A172 (cell line): Measurements from ENCODE around the gene UBASH3A. TPM values are rescaled to one million over a fixed set of nuclear protein-coding genes. Genes with fewer than 3 reads are reported as not detected.

Experiments used
- DNase-seq: peaks from one replicate; pipeline ENCODE4 v3.0.0-alpha.2; 2015; ENCODE audit warnings: low spot score
- total RNA-seq: library from RNA; depleted of rRNA; stranded (reverse); fragments of >200 nt; shearing (Covaris generic); gene quantifications from 2 replicates; pipeline ENCODE4 v1.2.3, GENCODE V29; 2014

UBASH3A gene
- total RNA-seq, 1 experiment from 2014 or later, result not detected

DNA sequence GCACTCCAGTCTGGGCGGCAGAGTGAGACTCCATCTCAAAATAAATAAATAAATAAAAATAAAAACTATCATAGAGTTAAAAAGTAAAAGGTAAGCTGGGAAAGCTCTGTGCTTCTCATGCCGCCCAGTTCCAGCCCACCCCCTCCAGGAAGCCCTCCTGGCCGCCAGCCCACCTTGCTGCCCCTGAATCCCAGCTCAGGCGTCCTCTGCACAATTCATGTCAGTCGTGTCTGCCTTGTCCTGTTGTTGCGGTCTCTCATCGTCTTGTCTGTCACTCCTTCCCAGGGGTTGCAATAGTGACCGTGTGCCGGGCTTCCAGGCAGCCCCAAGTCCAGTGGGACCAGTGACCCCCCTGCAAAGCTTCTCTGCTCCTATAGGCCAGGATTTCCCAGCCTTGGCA, 48.2 kb downstream of the UBASH3A start:
- no peak for DNase-seq

DNA sequence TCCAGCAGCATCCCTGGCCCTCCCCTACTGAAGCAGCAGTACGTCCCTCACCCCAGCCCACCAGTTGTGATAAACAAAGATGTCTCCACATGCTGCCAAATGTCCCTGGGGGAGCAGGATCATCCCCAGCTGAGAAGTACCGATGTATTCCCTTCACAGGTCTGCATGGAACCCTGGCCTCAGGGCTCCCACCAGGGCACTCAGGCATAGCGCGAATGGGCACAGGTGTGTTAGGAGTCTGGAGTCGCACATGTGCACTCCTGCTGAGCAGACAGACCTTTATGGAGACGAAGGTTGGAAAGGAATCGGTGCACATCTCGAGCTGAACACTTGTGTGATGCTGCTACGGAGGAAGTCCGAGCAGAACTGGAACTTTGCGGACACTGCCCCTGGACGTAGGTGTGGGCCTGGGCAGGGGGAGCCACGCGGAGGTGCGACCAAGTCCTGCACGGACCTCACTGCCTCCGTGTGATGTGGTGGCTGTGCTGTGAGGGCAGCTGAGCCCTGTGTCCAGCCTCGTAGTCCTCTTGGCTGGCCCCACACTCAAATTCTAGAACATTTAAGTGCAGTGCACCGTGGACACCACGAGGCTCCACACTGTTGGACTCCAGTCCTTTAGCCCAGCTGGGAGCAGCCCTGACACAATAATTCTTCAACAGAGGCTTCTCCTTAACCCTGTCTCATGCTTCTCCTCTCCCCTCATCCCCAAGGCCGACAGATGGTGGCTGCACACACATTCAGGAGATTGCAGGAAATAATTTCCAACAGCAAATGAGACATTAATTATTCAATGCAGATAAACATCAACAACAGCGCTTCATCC, 48.9 kb downstream of the UBASH3A start:
- DNase-seq, result no peak

- no peak for DNase-seq
Measured at GRCh38 chr21:42453224-42453985, 49.7 kb downstream of the UBASH3A start.

GRCh38 chr21:42453986-42454570, 50.4 kb downstream of the UBASH3A start:
- DNase-seq, result no peak

DNA sequence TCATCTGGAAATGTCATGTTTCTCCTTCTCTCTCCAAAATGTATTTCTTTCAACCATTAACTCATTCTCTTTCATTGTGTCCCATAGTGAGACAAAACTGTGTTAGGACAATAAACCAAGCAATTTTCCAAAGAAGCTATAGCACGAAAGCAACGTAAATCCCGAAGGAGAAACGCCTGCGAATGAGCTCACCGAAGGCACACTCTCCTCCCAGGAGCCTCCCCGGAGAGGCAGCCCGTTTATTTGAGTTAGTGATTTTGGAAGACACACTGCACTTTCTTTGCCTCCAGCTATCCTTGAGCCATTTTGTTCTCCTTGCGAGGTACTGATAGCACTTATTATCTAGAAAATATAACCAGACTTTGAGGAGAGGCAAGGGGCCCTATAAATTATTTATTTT, 51.1 kb downstream of the UBASH3A start:
- no peak for DNase-seq

DNA sequence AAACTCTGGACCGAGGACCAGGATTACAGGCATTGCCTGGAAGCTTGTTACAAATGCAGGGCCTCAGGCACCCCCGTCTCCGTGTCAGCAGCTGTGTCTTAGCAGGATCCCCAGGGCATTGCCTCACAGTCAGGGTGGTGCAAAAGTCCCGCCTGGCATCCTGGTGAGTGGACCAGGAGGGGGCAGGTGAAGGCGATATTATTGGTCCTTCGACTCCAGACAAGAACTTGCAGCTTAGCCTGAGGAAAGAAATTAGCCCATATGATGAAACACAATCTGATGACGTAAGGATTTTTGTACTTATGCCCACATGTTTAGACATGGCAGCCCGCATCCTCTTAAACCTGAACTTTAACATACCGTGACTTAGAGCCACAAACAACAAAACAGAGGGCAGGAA, 51.5 kb downstream of the UBASH3A start:
- DNase-seq, result no peak

DNA sequence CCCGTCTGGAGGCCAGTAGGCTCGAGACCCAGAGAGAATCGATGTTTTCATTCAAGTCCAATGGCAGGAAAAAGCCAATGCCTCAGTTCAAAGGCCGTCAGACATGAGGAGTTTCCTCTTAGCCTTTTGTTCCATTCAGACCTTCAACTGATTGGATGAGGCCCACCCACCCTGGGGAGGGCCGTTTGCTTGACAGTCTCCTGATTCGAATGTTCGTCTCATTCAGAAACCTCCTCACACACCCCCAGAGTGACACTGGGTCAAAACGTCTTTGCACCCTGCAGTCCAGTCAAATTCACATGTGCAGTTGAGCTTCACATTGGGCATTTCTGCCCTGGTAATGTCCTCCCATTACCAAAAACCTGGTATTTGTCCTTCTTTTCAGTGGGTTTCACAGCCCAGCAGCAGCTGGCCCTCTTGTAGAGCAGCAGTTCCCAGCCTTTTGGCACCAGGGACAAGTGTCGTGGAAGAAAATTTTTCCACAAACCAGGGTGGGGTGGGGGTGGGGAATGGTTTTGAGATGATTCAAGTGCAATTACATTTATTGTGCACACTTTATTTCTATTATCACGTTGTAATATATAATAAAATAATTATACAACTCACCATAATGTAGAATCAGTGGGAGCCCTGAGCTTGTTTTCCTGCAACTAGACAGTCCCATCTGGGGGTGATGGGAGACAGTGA, 52.2 kb downstream of the UBASH3A start:
- no peak for DNase-seq

GRCh38 chr21:42456457-42456856, 52.8 kb downstream of the UBASH3A start:
- peak; percentile 66 for DNase-seq

DNA sequence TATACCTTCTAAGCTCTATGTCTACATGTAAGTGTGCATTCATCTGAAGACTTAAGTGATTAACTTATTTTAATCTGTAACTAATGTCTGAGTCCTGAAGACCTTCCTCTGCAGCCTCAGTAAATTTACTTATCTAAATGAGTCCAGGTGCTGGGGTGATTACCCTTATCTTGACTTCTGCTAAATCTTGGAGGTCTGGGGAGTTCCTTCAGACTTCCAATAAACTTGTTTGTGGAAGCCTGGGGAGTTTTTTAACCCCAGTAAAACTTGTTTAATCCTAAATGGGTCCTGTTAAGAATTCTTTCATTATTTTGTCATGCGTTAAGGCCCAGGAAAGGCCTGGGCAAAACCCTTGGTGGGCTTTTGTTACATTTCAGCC, 55.4 kb downstream of the UBASH3A start:
- DNase-seq, result no peak

DNA sequence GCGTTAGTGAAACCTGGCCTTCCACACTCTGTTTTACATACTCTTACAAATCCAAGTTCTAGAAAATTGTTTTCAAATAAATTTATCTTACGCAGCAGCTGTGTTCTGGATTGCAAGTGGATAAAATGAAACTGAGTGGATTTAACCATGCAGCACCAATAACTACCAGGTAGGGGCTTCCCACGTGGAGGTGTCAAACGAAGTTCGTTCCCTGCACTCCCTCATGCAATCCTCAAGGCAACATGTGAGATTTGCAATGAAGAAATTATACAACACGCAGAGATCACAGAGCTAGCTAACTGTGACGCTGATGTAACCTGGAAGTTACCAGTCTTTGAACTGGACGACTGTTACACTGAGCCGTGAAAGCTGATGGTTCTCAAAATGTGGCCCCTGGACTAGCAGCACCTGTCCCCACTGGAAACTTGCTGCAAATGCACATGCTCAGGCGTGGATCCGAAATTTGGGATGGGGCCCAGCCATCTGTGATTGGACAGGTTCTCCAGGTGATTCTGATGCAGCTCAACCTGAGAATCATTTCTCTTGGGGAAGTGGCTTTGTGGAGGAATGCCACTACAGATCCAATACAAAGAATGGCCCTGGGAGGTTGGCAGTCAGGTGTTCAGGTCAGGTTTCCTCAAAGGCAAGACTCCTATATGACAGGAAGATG, 56.0 kb downstream of the UBASH3A start:
- DNase-seq, result no peak

DNA sequence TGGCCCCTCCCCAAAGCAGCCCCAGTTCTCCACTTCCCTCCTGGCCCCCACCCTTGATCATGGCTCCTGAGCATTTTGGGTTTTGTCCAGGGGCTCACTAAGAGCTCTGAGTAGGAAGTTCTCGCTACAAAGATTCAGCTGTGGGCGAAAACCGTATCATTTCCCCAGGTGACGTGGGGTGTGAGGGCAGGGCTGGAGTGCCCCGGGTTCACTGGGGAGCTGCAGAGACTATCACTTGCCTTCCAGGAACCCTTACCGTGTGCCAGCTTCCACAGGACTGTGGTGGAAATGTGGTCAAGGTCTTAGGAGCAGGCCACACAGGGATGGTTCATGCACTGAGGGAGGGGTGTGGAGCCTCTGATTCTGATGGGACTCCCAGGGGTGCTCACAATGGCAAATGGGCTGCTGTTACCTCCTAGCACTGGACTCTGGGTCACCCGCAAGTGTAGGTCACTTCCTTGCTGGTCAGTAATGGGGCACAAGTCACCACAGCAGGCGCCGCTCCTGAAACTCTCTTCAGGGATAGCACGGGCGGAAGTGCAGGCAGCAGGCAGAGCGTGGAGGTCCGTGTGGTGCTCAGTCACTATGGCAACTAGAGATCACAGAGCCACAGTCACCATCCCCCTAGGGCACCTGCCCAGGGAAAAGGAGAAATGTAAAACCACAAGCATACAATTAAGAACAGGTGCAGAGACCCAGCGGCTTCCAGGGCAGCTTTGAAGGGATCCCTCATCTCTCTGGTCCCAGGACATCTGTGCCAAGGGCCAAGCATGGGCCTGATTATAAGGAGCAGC, 56.9 kb downstream of the UBASH3A start:
- no peak for DNase-seq

DNA sequence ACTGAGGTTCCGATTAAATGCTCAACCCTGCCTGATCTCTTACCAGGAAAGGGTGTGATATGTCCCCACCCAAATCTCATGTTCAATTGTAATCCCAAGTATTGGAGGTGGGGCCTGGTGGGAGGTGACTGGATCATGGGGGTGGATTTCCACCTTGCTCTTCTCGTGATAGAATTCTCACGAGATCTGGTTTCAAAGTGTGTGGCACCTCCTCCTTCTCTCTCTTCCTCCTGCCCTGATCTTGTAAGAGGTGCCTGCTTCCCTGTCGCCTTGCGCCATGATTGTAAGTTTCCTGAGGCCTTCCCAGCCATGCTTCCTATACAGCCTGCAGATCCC, 57.5 kb downstream of the UBASH3A start:
- DNase-seq, result no peak

DNA sequence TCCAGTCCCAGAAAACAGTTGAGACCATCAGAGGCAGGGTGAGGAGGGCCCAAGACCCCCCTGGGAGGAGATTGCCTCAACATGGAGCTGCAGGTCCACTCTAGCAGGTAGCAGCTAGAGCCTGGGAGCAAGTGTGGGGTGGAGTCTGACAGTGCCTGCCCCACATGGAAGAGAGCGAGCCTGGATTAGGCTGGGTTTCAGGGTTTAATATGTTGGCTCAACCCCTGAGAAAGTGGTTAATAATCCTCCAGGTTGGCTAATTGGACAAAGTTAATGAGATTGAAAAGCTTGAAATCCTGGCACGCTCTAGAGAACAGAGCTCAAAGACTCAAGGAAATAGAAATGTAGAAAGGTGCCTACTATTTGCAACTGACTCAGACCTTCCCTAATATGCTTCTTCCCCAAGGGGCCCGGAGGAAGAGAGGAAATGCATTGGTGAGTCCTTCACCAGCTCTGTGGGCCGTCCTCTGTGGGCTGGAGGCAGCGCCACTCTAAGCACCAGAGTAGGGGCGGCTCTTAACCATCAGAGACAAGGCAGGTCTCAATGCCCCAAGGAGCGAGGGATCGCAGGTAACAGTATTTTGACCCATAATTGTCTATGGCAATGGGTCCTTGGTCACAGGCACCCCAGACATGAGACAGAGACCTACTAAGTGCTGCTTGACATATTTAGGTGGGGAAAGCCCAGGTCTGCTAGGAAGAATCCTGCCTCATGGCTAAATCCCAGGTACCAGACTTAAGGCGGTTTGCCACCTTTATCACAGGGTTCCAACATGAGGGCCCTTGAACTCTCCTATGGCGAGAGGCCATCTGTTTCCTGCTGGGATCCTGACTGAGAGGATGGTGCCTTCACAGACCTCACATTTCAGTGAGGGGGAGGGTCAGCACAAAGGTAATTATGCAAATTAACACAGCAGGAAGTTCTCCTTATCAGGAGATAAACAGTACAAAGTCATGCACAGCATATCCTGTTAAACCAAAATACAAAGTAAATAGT, 58.5 kb downstream of the UBASH3A start:
- no peak for DNase-seq

GRCh38 chr21:42463861-42464515, 60.3 kb downstream of the UBASH3A start:
- peak; percentile 69 for DNase-seq

- DNase-seq, result peak; percentile 38
Measured at GRCh38 chr21:42465008-42465802, 61.5 kb downstream of the UBASH3A start.

- DNase-seq, result no peak
Measured at GRCh38 chr21:42465803-42466127, 62.1 kb downstream of the UBASH3A start.

- DNase-seq, result no peak
Measured at GRCh38 chr21:42466700-42467099, 63.0 kb downstream of the UBASH3A start.
